IMR-90 (cell line): Measurements from ENCODE around the gene BRINP1. TPM values are rescaled to one million over a fixed set of nuclear protein-coding genes. Genes with fewer than 3 reads are reported as not detected.

Experiments used
- ATAC-seq: fragments of 200-7000 bp; cut with Tn5 transposase; 2 replicates; pipeline ENCODE4 v1.9.1; 2020; ENCODE audit warnings: low read depth, mild to moderate bottlenecking, moderate library complexity
- BruUV-seq: library from RNA; stranded (reverse); fragments of 400-500 nt; replicated peaks from 2 replicates; lab custom pipeline; 2021; lab: Mats Ljungman, UMichigan
- CTCF ChIA-PET: fragments of 300-600 bp; formaldehyde crosslinking; extraction: SDS; loops from one replicate; lab custom pipeline; 2021; ENCODE audit warnings: antibody characterized with exemption; lab: Yijun Ruan, JAX
- POLR2A ChIA-PET: fragments of 300-600 bp; sonication (Branson Sonifier 250); formaldehyde crosslinking; loops from one replicate; lab custom pipeline; 2022; ENCODE audit warnings: antibody characterized with exemption; ENCODE audit not compliant: unreplicated experiment; lab: Charles Lee
- DNase-seq: peaks from one replicate; pipeline ENCODE4 v3.0.0; 2013
- H2AFZ ChIP-seq: replicated peaks from 2 replicates; pipeline ENCODE3; 2013; ENCODE audit warnings: low read length, mild to moderate bottlenecking; ENCODE audit not compliant: poor library complexity
- H2AK5ac ChIP-seq: 2 replicates; pipeline ENCODE4 v1.6.1; 2013; ENCODE audit warnings: low read depth, low read length, inconsistent platforms
- H2AK9ac ChIP-seq: replicated peaks from 2 replicates; pipeline ENCODE3; 2013; ENCODE audit warnings: mild to moderate bottlenecking, low read depth, low read length, moderate library complexity; ENCODE audit not compliant: poor library complexity
- H2BK120ac ChIP-seq: 2 replicates; pipeline ENCODE4 v1.6.1; 2013; ENCODE audit warnings: low read depth, low read length, inconsistent platforms
- H2BK15ac ChIP-seq: 3 replicates; pipeline ENCODE4 v1.6.1; 2013; ENCODE audit warnings: low read depth, low read length, inconsistent platforms
- H2BK20ac ChIP-seq: 2 replicates; pipeline ENCODE4 v1.6.1; 2013; ENCODE audit warnings: low read depth, mild to moderate bottlenecking, inconsistent platforms, low read length, moderate library complexity
- H2BK5ac ChIP-seq: 2 replicates; pipeline ENCODE4 v1.6.1; 2013; ENCODE audit warnings: mild to moderate bottlenecking, low read depth, low read length, inconsistent platforms; ENCODE audit not compliant: poor library complexity, severe bottlenecking
- H3K14ac ChIP-seq: replicated peaks from 2 replicates; pipeline ENCODE4 v1.6.1; 2013; ENCODE audit warnings: low read depth, low read length, inconsistent platforms
- H3K18ac ChIP-seq: 2 replicates; pipeline ENCODE4 v1.6.1; 2013; ENCODE audit warnings: low read depth, low read length, control low read depth
- H3K23ac ChIP-seq: 2 replicates; pipeline ENCODE4 v1.6.1; 2013; ENCODE audit warnings: low read depth, low read length, inconsistent platforms
- H3K27ac ChIP-seq: 2 replicates; pipeline ENCODE4 v1.5.1; 2013; ENCODE audit warnings: mild to moderate bottlenecking, control low read depth, low read length; ENCODE audit not compliant: insufficient read depth
- H3K27me3 ChIP-seq: 2 replicates; pipeline ENCODE4 v1.6.1; 2013; ENCODE audit warnings: low read length; ENCODE audit not compliant: control insufficient read depth, insufficient read depth
- H3K36me3 ChIP-seq: 2 replicates; pipeline ENCODE4 v1.6.1; 2013; ENCODE audit warnings: low read length, mixed read lengths; ENCODE audit not compliant: control insufficient read depth, insufficient read depth
- H3K4ac ChIP-seq: 2 replicates; pipeline ENCODE4 v1.6.1; 2013; ENCODE audit warnings: low read depth, low read length, inconsistent platforms
- H3K4me1 ChIP-seq: 2 replicates; pipeline ENCODE4 v1.6.1; 2013; ENCODE audit warnings: low read length, mixed read lengths; ENCODE audit not compliant: control insufficient read depth, insufficient read depth
- H3K4me2 ChIP-seq: 2 replicates; pipeline ENCODE4 v1.6.1; 2013; ENCODE audit warnings: low read depth, mild to moderate bottlenecking, control low read depth, low read length, moderate library complexity
- H3K4me3 ChIP-seq: 2 replicates; pipeline ENCODE4 v1.5.1; 2013; ENCODE audit warnings: low read depth, mild to moderate bottlenecking, control low read depth, low read length, moderate library complexity; ENCODE audit not compliant: insufficient read depth
- H3K56ac ChIP-seq: 2 replicates; pipeline ENCODE4 v1.6.1; 2013; ENCODE audit warnings: low read length, inconsistent platforms; ENCODE audit not compliant: insufficient read depth; ENCODE audit errors: extremely low read depth
- H3K79me1 ChIP-seq, 2 experiments: 2 replicates each; pipeline ENCODE4 v1.6.1; 2013; ENCODE audit warnings: low read length in 2 of 2, inconsistent platforms in 1 of 2, low read depth in 1 of 2
- H3K9ac ChIP-seq: 2 replicates; pipeline ENCODE4 v1.6.1; 2013; ENCODE audit warnings: low read depth, low read length, control low read depth
- H3K9me1 ChIP-seq: 2 replicates; pipeline ENCODE4 v1.6.1; 2013; ENCODE audit warnings: low read length, inconsistent platforms; ENCODE audit not compliant: insufficient read depth
- H3K9me3 ChIP-seq: 2 replicates; pipeline ENCODE4 v1.6.1; 2013; ENCODE audit warnings: low read length; ENCODE audit not compliant: control insufficient read depth, insufficient read depth
- H4K20me1 ChIP-seq: 2 replicates; pipeline ENCODE4 v1.6.1; 2013; ENCODE audit warnings: low read length, inconsistent platforms; ENCODE audit not compliant: insufficient read depth
- H4K5ac ChIP-seq: 2 replicates; pipeline ENCODE4 v1.6.1; 2013; ENCODE audit warnings: mild to moderate bottlenecking, low read depth, low read length, control low read depth
- H4K8ac ChIP-seq, 2 experiments: 2 replicates each; pipeline ENCODE4 v1.6.1; 2013; ENCODE audit warnings: low read depth in 2 of 2, low read length in 2 of 2, control low read depth in 1 of 2, inconsistent platforms in 1 of 2
- H4K91ac ChIP-seq: 2 replicates; pipeline ENCODE4 v1.6.1; 2013; ENCODE audit warnings: low read depth, low read length, inconsistent platforms; ENCODE audit not compliant: insufficient read depth
- CEBPB ChIP-seq: IDR thresholded peaks from 2 replicates; pipeline ENCODE4 v1.6.1; 2012; ENCODE audit warnings: low read depth, low read length, improper control_type of control experiment
- FOS ChIP-seq: fragments of 150-350 bp; IDR thresholded peaks from 2 replicates; pipeline ENCODE4 v1.6.1; 2016; ENCODE audit warnings: low read depth, low read length
- MAFK ChIP-seq: IDR thresholded peaks from 2 replicates; pipeline ENCODE4 v1.6.1; 2012; ENCODE audit warnings: low read depth, low read length, improper control_type of control experiment
- MAZ ChIP-seq: IDR thresholded peaks from 2 replicates; pipeline ENCODE4 v1.6.1; 2012; ENCODE audit warnings: low read depth, mild to moderate bottlenecking, low read length, improper control_type of control experiment, moderate library complexity, borderline replicate concordance
- MXI1 ChIP-seq: IDR thresholded peaks from 2 replicates; pipeline ENCODE4 v1.6.1; 2012; ENCODE audit warnings: low read depth, mild to moderate bottlenecking, low read length, moderate library complexity, borderline replicate concordance
- POLR2A ChIP-seq: IDR thresholded peaks from 2 replicates; pipeline ENCODE4 v1.6.1; 2012; ENCODE audit warnings: mild to moderate bottlenecking, low read depth, low read length
- RCOR1 ChIP-seq: IDR thresholded peaks from 2 replicates; pipeline ENCODE4 v1.6.1; 2012; ENCODE audit warnings: mild to moderate bottlenecking, low read length, improper control_type of control experiment; ENCODE audit not compliant: insufficient replicate concordance
- RFX5 ChIP-seq: IDR thresholded peaks from 2 replicates; pipeline ENCODE4 v1.8.0; 2012; ENCODE audit warnings: low read depth, mild to moderate bottlenecking, low read length, moderate library complexity
- WGBS, 2 experiments: methylation state at CpG; one replicate each; pipeline versions ENCODE4 v1.1.5 to v1.1.7; 2013; ENCODE audit warnings: missing lambda C conversion rate in 2 of 2; ENCODE audit not compliant: insufficient read length in 1 of 2; ENCODE audit errors: extremely low coverage in 2 of 2; 5-methylcytosine and 5-hydroxymethylcytosine counted together
- dilution Hi-C: fragments of 300-500 bp; cut with HindIII; formaldehyde crosslinking; loops from one replicate; pipeline ENCODE4 v1.14.3; 2018; ENCODE audit warnings: low sequenced_read_pairs; ENCODE audit not compliant: unreplicated experiment
- in situ Hi-C: fragments of 300-500 bp; cut with MboI; formaldehyde crosslinking; loops from 3 replicates; pipeline ENCODE4 v1.14.3; 2019; ENCODE audit warnings: low sequenced_read_pairs, inconsistent platforms, mixed read lengths
- intact Hi-C: fragments of 100-400 bp; cut with micrococcal nuclease; formaldehyde crosslinking; loops from 2 replicates; pipeline ENCODE4 v1.10.0; 2022
- polyA plus RNA-seq, 3 experiments: library from polyadenylated mRNA; depleted of rRNA; stranded (reverse); fragments of >200 nt; gene quantifications; 2 replicates each; pipeline ENCODE4 v1.2.3, GENCODE V29; 2012; ENCODE audit warnings: low replicate concordance in 1 of 3
- total RNA-seq: library from RNA; depleted of rRNA; stranded (reverse); fragments of >200 nt; gene quantifications from 2 replicates; pipeline ENCODE4 v1.2.3, GENCODE V29; 2012
- TF ChIP-seq, protein P1 (sequence below): fragments of 150-350 bp; IDR thresholded peaks from 2 replicates; pipeline ENCODE4 v1.6.1; 2016; ENCODE audit warnings: low read depth, mild to moderate bottlenecking, low read length, moderate library complexity, borderline replicate concordance
- TF ChIP-seq, protein P2 (sequence below): fragments of 150-350 bp; IDR thresholded peaks from 2 replicates; pipeline ENCODE4 v1.6.1; 2017; ENCODE audit warnings: mild to moderate bottlenecking, antibody characterized with exemption, low read length, low read depth

BRINP1 gene
- total and polyA plus RNA-seq, 2 of the 4 experiments (the other 2 are of a cell fraction) = under 0.01 TPM; not detected in 1

DNA sequence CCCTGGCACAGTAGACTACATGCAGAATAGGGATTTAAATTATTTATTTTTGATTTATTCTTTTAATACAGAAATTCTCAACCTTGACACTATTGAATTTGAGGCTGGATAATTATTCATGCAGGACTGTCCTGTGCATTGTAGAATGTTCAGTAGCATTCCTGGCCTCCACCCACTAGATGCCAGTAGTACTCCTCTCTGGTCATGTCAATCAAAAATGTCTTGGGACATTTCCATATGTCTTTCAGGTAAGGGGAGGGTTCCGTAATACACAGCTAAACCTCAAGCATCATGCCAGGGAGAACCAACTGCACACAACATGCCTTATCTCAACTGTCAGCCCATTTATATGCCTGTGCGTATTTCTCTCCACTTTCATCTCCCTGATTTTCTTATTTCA is 231.8 kb downstream of the BRINP1 start:
- dilution Hi-C loops (no loop called here), intact Hi-C loops (no loop called here), in situ Hi-C loops (no loop called here)
- Histone ChIP-seq H3K9ac (no peak overlapping the region), H3K9me3 (0 out of 2 replicates have a peak, but pooled peaks cover 1% of the 10 kb centered on the region), H4K8ac (no peak overlapping the region), H4K20me1 (no peaks in the 10 kb centered on the region), H3K4me1 (no peaks in the 10 kb centered on the region), H3K27me3 (no peaks in the 10 kb centered on the region), H3K4me3 (no peak overlapping the region), H3K4ac (no peak overlapping the region), H3K23ac (no peak overlapping the region), H3K4me2 (no peak overlapping the region), H3K79me1 (no peaks in the 10 kb centered on the region), H4K91ac (no peak overlapping the region), H3K9me1 (no peaks in the 10 kb centered on the region), H2AFZ (no peak overlapping the region), H2BK120ac (no peak overlapping the region), H2BK5ac (no peak overlapping the region), H3K36me3 (no peaks in the 10 kb centered on the region), H2AK5ac (no peak overlapping the region), H2BK20ac (no peak overlapping the region), H3K56ac (no peak overlapping the region), H2BK15ac (no peak overlapping the region), H4K5ac (no peak overlapping the region), H3K27ac (no peak overlapping the region), H2AK9ac (no peak overlapping the region), H3K14ac (no peak overlapping the region), H3K18ac (no peak overlapping the region)
- 50% methylated on average over 1 of the region's 2 CpGs; no CpG with 5 or more reads in 1 of the 2 experiments for WGBS, 2 experiments
- no peak for TF ChIP-seq RCOR1
- TF ChIP-seq POLR2A = no peak
- TF ChIP-seq RFX5 = no peak
- no peak for TF ChIP-seq MAFK
- TF ChIP-seq FOS = no peak
- TF ChIP-seq, protein P1, sequence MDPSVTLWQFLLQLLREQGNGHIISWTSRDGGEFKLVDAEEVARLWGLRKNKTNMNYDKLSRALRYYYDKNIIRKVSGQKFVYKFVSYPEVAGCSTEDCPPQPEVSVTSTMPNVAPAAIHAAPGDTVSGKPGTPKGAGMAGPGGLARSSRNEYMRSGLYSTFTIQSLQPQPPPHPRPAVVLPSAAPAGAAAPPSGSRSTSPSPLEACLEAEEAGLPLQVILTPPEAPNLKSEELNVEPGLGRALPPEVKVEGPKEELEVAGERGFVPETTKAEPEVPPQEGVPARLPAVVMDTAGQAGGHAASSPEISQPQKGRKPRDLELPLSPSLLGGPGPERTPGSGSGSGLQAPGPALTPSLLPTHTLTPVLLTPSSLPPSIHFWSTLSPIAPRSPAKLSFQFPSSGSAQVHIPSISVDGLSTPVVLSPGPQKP = no peak
- no peak for TF ChIP-seq CEBPB
- TF ChIP-seq MXI1 = no peak
- TF ChIP-seq MAZ = no peak
- TF ChIP-seq, protein P2, sequence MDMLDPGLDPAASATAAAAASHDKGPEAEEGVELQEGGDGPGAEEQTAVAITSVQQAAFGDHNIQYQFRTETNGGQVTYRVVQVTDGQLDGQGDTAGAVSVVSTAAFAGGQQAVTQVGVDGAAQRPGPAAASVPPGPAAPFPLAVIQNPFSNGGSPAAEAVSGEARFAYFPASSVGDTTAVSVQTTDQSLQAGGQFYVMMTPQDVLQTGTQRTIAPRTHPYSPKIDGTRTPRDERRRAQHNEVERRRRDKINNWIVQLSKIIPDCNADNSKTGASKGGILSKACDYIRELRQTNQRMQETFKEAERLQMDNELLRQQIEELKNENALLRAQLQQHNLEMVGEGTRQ = no peak
- ATAC-seq = no peak
- no peak for DNase-seq
- BruUV-seq = no TSS peak
- POLR2A ChIA-PET = no interaction called here
- CTCF ChIA-PET = no interaction called here
